GM12872 (cell line): ENCODE data around the gene TRAK1.

ENCODE experiments used
- CTCF ChIP-seq: IDR thresholded peaks from 3 replicates; pipeline ENCODE4 v1.5.1; 2011; ENCODE audit warnings: low read depth, mild to moderate bottlenecking, low read length, moderate library complexity; ENCODE audit not compliant: insufficient read depth

The TRAK1 gene

GRCh38 chr3:42102571-42102970, 11.4 kb downstream of the TRAK1 start:
- TF ChIP-seq CTCF: no peak

GRCh38 chr3:42106646-42107045, 15.5 kb downstream of the TRAK1 start:
- TF ChIP-seq CTCF: no peak

GRCh38 chr3:42110631-42111030, 19.5 kb downstream of the TRAK1 start:
- no peak for TF ChIP-seq CTCF

- TF ChIP-seq CTCF: no peak
Observed at GRCh38 chr3:42114130-42114725, 23.1 kb downstream of the TRAK1 start.

- TF ChIP-seq CTCF: no peak
Observed at GRCh38 chr3:42115215-42115614, 24.1 kb downstream of the TRAK1 start.

- TF ChIP-seq CTCF: no peak
Observed at GRCh38 chr3:42115946-42116345, 24.8 kb downstream of the TRAK1 start.

- TF ChIP-seq CTCF: no peak
Observed at GRCh38 chr3:42116466-42116865, 25.3 kb downstream of the TRAK1 start.
